ENCODE results near the gene ULK4.

GRCh38 chr3:41603807-41604206 is 358.1 kb downstream of the ULK4 start:
- TF ChIP-seq CTCF (IDR thresholded peaks at IDR 0.05; ENCODE audit: insufficient read depth, low read length, poor library complexity, severe bottlenecking) (no peak), EZH2phosphoT487 (conservative IDR thresholded peaks at IDR 0.05; ENCODE audit: low read length) (no peak)

Data from SU-DHL-6 (cell line).